ENCODE results near the gene TIAM2.
"Not testable (repeated sequence)": the region's sequence is repeated elsewhere in the genome, so short reads cannot be mapped to it uniquely, and the experiment has no call there.

TIAM2 gene

GRCh38 chr6:154995254-154996015 lies at the start of gene TIAM2:
Gene TIAM2 (plus strand): TSS chr6:154995315. CDS start chr6:155129224, 133,909 bp downstream.
- DNase-seq (ENCODE audit: low read depth in 2 of 3, low spot score in 2 of 3) = peak; percentile 1 to 26 (median 16)

GRCh38 chr6:154950979-154951344 lies 44.2 kb upstream of the TIAM2 start:
- no peak for DNase-seq (ENCODE audit: low read depth in 2 of 3, low spot score in 2 of 3)

GRCh38 chr6:154951345-154952200 lies 43.5 kb upstream of the TIAM2 start:
- no peak for DNase-seq (ENCODE audit: low read depth in 2 of 3, low spot score in 2 of 3)

DNA sequence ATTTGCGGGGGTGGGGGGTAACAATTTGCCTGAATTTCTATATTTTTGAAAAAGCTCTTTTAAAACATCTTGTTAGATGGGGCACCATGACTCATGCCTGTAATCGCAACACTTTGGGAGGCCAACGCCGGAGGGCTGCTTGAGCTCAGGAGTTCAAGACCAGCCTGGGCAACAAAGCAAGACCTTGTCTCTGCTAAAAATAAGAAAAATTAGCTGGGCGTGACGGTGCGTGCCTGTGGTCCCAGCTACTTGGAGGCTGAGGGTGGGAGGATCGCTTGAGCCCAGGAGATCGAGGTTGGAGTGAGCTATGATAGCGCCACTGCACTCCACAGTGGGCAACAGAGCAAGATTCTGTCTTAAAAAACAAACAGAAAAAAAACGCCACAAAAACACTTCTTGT lies 41.5 kb upstream of the TIAM2 start:
- DNase-seq (ENCODE audit: low read depth in 2 of 3, low spot score in 2 of 3) = no peak

DNA sequence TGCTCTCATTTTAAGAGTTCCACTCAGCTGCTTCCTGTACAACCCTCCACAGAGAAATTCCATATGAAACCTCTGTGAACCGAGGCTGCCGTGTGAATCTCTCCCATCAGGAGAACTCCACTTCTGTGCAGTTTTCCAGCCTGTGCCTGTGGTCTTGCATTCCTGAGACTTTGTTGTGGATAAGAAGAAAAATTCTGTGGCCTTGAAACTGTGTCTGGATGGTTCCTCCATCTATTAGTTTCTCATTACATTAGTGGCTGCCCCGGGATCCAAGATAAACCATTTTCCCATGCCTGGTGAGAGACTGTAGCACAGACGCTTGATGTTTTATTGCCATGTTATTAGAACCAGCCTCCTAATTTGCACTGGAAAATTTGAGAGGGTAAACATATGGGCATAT lies 40.8 kb upstream of the TIAM2 start:
- DNase-seq (ENCODE audit: low read depth in 2 of 3, low spot score in 2 of 3) = no peak

GRCh38 chr6:154956771-154957522 lies 38.2 kb upstream of the TIAM2 start:
- DNase-seq (ENCODE audit: low read depth in 2 of 3, low spot score in 2 of 3) = no peak

- DNase-seq (ENCODE audit: low read depth in 2 of 3, low spot score in 2 of 3) = no peak
Measured at GRCh38 chr6:154958469-154958868, 36.6 kb upstream of the TIAM2 start.

- DNase-seq (ENCODE audit: low read depth in 2 of 3, low spot score in 2 of 3) = no peak
Measured at GRCh38 chr6:154960299-154960843, 34.7 kb upstream of the TIAM2 start.

- no peak for DNase-seq (ENCODE audit: low read depth in 2 of 3, low spot score in 2 of 3)
Measured at GRCh38 chr6:154960854-154961530, 34.1 kb upstream of the TIAM2 start.

GRCh38 chr6:154962753-154963152 lies 32.4 kb upstream of the TIAM2 start:
- no peak for DNase-seq (ENCODE audit: low read depth in 2 of 3, low spot score in 2 of 3)

GRCh38 chr6:154966065-154966770 lies 28.9 kb upstream of the TIAM2 start:
- not testable (repeated sequence) for DNase-seq (ENCODE audit: low read depth in 2 of 3, low spot score in 2 of 3)

- no peak for DNase-seq (ENCODE audit: low read depth in 2 of 3, low spot score in 2 of 3)
Measured at GRCh38 chr6:154969796-154970195, 25.3 kb upstream of the TIAM2 start.

DNA sequence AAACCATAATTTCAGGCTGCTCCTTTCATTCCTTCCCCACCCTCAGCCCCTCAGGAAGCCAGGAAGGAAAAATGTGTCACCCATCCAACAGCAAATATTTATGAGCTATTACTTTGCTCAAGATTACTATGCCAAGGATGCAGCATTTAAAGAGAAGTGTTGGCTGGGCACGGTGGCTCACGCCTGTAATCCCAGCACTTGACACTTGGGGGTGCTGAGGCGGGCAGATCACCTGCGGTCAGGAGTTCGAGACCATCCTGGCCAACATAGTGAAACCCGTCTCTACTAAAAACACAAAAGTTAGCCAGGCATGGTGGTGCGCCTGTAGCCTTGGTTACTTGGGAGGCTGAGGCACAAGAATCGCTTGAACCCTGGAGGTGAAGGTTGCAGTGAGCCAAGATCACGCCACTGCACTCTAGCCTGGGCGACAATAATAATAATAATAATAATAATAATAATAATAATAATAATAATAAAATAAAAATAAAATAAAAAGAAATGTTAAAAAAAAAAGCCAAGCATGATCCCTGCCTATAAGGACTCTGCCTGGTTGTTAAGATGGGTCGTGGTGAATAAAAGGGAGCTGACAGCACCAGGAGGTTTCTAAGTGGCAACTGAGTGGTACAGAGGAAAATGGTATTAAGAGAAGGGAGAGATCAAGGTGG lies 20.5 kb upstream of the TIAM2 start:
- DNase-seq (ENCODE audit: low read depth in 2 of 3, low spot score in 2 of 3) = no peak

DNA sequence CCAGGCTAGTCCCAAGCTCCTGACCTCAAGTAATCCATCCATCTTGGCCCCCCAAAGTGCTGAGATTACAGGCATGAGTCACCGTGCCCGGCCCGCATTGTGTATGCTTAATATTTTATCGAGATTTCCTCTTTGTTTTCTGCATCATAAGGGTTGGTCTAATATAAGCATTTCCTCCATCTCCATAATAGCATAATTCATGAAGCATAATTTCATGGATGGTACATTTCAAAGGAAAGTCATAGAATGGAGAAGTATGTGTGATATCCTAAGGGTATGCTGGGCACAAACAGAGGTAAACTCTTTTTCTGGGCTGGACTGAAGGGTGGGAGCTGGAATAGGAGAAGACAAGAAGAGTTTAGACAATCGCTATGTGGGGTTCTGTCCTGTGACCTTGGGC lies 17.5 kb upstream of the TIAM2 start:
- no peak for DNase-seq (ENCODE audit: low read depth in 2 of 3, low spot score in 2 of 3)

- no peak for DNase-seq (ENCODE audit: low read depth in 2 of 3, low spot score in 2 of 3)
Measured at GRCh38 chr6:154980273-154981078, 14.6 kb upstream of the TIAM2 start.

- no peak for DNase-seq (ENCODE audit: low read depth in 2 of 3, low spot score in 2 of 3)
Measured at GRCh38 chr6:154981079-154981870, 13.8 kb upstream of the TIAM2 start.

DNA sequence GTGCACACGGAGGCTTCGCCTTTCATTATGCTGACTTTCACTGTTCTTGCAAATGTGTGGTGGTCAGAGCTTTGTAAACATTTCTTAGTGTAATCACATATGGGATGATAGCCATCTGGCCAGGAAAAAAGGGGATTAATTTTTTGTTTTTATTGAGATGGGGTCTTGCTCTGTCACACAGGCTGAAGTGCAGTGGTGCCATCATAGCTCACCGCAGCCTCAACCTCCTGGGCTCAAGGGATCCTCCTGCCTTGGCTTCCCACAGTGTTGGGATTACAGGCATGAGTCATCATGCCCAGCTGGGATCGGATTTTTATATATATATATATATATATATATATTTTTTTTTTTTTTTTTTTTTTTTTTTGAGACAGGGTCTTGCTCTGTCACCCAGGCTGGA lies 11.0 kb upstream of the TIAM2 start:
- DNase-seq (ENCODE audit: low read depth in 2 of 3, low spot score in 2 of 3) = no peak

DNA sequence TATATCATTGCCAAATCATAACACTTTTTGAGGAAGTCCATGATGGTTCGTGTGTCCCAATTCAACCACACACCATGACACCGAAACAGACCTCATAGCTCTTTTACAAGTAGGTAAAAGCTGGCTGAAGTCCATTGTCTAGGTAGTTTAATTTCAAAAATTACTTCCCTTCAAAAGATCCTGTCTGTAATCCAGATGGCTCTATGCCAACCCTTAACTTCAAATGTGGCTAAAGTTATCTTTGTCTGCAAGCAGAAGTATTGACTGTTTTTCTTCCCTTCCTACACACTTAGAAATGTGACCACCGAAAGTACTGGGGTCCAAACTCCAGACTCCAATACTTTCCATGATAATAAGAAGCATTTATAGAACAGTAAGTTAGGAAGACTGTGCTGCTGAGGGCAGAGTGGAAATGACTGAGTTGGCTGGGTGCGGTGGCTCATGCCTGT lies 8.3 kb upstream of the TIAM2 start:
- DNase-seq (ENCODE audit: low read depth in 2 of 3, low spot score in 2 of 3) = no peak

All from activated CD8-positive, alpha-beta memory T cell treated with anti-CD3 and anti-CD28 coated beads for 48 hours (primary cell).